OCI-LY1 (cell line): ENCODE results near the gene CXCL10.

ENCODE experiments used
- EZH2 ChIP-seq: fragments of 200-600 bp; sonication (generic), shearing (Covaris generic); IDR thresholded peaks from 2 replicates; pipeline ENCODE4 v1.8.0; 2017; ENCODE audit warnings: borderline replicate concordance, mixed run types, mild to moderate bottlenecking, antibody characterized with exemption, low read length, moderate library complexity, mixed read lengths
- TF ChIP-seq, protein P1 (sequence below): fragments of 200-600 bp; sonication (generic), shearing (Covaris generic); IDR thresholded peaks from 2 replicates; pipeline ENCODE4 v1.5.1; 2017; ENCODE audit warnings: mild to moderate bottlenecking, antibody characterized with exemption, low read length, moderate library complexity, mixed read lengths

DNA sequence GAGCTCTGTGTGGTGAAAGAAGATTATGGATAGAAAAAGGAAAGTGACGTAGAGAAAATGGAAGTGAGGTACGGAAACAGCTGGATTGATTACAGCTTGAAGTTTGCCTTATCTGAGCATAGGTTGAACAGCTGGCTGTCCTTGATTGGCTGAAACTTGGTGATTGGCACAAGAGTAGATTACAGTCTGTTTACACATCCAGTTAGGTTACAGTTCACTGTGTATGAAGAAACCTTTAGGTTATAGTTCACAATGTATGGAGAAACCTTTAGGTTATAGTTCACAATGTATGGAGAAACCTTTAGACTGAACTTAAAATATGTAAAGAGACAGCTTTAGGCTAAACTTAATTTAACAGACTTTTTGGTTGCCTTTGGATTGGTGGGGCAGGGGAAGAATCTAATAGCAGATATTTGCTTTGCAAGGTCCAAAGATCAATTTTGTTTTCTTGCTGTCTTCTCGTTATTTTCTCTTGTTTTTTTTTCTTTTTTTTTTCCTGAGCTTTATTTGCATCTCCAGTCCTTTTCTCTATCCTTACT, 35.7 kb upstream of the CXCL10 start:
- no peak for TF ChIP-seq EZH2
- TF ChIP-seq, protein P1, sequence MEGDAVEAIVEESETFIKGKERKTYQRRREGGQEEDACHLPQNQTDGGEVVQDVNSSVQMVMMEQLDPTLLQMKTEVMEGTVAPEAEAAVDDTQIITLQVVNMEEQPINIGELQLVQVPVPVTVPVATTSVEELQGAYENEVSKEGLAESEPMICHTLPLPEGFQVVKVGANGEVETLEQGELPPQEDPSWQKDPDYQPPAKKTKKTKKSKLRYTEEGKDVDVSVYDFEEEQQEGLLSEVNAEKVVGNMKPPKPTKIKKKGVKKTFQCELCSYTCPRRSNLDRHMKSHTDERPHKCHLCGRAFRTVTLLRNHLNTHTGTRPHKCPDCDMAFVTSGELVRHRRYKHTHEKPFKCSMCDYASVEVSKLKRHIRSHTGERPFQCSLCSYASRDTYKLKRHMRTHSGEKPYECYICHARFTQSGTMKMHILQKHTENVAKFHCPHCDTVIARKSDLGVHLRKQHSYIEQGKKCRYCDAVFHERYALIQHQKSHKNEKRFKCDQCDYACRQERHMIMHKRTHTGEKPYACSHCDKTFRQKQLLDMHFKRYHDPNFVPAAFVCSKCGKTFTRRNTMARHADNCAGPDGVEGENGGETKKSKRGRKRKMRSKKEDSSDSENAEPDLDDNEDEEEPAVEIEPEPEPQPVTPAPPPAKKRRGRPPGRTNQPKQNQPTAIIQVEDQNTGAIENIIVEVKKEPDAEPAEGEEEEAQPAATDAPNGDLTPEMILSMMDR, result no peak
